OCI-LY3 (cell line): ENCODE results near the gene PPP4R1.

Source experiments
- H2AFZ ChIP-seq: fragments of 200-600, 300-600 bp; shearing (Covaris generic); 2 replicates; pipeline ENCODE4 v1.6.0; 2014; ENCODE audit warnings: antibody characterized with exemption, low read depth, low read length
- H3K27ac ChIP-seq: fragments of 200-600, 300-600 bp; sonication (generic); 2 replicates; pipeline ENCODE4 v1.5.1; 2014; ENCODE audit warnings: mild to moderate bottlenecking, low read length, moderate library complexity, mixed read lengths
- H3K27me3 ChIP-seq: fragments of 200-600, 300-600 bp; sonication (generic); 2 replicates; pipeline ENCODE4 v1.6.1; 2014; ENCODE audit warnings: low read depth, low read length, mixed read lengths
- H3K36me3 ChIP-seq: fragments of 200-600, 300-600 bp; sonication (generic); replicated peaks from 2 replicates; pipeline ENCODE3; 2014; ENCODE audit warnings: low read depth, low read length, mixed read lengths
- H3K4me1 ChIP-seq: fragments of 300-600, 200-600 bp; sonication (generic); 2 replicates; pipeline ENCODE4 v1.6.1; 2014; ENCODE audit warnings: low read length, mixed read lengths
- H3K4me2 ChIP-seq: fragments of 200-600, 300-600 bp; sonication (generic); 2 replicates; pipeline ENCODE4 v1.6.1; 2014; ENCODE audit warnings: low read length, mixed read lengths
- H3K4me3 ChIP-seq: fragments of 300-600, 200-600 bp; sonication (generic); 2 replicates; pipeline ENCODE4 v1.5.1; 2014; ENCODE audit warnings: antibody characterized with exemption, mild to moderate bottlenecking, low read length, moderate library complexity
- H3K79me2 ChIP-seq: fragments of 300-600, 200-600 bp; shearing (Covaris generic); 2 replicates; pipeline ENCODE4 v1.6.1; 2014; ENCODE audit warnings: mild to moderate bottlenecking, low read length, mixed read lengths
- H3K9ac ChIP-seq: fragments of 300-600, 200-600 bp; shearing (Covaris generic); 2 replicates; pipeline ENCODE4 v1.6.0; 2014; ENCODE audit warnings: mild to moderate bottlenecking, low read length, moderate library complexity
- H3K9me3 ChIP-seq: fragments of 200-600, 300-600 bp; shearing (Covaris generic); 2 replicates; pipeline ENCODE4 v1.6.1; 2014; ENCODE audit warnings: low read length, mixed read lengths; ENCODE audit not compliant: insufficient read depth
- H4K20me1 ChIP-seq: fragments of 200-600, 300-600 bp; sonication (generic); 2 replicates; pipeline ENCODE4 v1.6.1; 2016; ENCODE audit warnings: low read length, mixed read lengths; ENCODE audit not compliant: insufficient read depth
- CTCF ChIP-seq: fragments of 200-600, 300-600 bp; sonication (generic); IDR thresholded peaks from 2 replicates; pipeline ENCODE4 v1.5.1; 2014; ENCODE audit warnings: antibody characterized with exemption, low read length, low read depth
- EZH2phosphoT487 ChIP-seq: fragments of 200-600 bp; shearing (Covaris generic); IDR thresholded peaks from 2 replicates; pipeline ENCODE4 v1.6.1; 2018; ENCODE audit warnings: antibody characterized with exemption, mixed run types, low read depth

Gene PPP4R1

DNA sequence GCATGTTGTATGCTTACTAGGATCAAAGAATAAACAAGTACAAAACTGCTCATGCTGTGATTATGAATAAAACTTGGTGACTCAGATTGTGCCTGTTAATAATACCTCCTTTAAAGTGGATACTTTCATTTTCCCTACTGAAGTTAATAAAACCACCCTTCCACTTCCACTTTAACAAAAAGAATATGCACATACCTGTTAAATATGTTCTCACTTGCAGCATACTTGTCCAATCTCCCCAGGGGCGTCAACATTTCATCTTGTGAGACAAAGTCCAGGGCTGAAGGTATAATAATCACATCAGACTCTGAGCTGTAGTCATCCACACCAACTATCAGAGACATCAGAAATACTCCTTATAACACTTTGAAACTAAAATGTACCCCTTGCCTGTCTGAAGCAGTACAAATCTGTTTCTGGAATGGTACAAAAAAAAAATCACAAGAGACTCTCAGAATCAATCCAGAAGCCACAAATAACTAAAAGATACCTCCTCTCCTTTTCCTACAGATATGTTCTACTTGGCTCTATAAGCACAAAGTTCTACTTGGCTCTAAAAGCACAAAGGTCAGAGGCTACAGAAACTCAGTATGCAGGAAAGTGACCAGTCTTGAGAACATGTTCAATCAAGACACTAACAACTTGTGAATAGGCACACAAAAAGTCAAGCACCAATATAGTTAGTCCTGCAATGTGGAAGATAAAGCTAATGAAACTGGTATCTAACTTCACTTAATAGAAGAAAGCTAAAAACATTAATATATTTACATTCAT, 19.3 kb downstream of the PPP4R1 start:
- Histone ChIP-seq H3K27me3 (no peaks in the 10 kb centered on the region), H3K27ac (no peak overlapping the region), H3K79me2 (peaks cover 44% of the 10 kb centered on the region), H3K4me3 (no peak overlapping the region), H3K9ac (no peak overlapping the region), H2AFZ (no peak overlapping the region), H3K4me1 (peaks cover 15% of the 10 kb centered on the region), H3K9me3 (peaks cover 9% of the 10 kb centered on the region; the same call in 1 of the 2 replicates), H3K4me2 (peak overlapping the region; percentile 38), H3K36me3 (peaks cover 14% of the 10 kb centered on the region), H4K20me1 (peaks cover 25% of the 10 kb centered on the region)
- TF ChIP-seq EZH2phosphoT487 (no peak), CTCF (no peak)

DNA sequence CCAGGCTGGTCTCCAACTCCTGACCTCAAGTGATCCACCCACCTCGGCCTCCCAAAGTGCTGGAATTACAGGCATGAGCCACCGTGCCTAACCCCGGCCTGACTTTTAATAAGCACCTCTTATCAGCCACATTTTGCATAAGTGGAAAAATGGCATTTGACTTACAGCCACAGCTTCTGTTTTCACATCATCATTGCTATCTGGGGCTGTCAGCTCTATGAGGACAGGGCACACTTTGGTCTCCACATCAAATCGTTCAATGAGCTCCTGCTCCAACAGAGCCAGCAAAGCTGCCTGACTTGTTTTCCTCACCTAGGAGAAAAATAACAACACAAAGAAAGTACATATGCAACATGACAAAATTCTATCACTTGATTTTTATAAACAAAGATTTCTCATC, 26.4 kb downstream of the PPP4R1 start:
- Histone ChIP-seq H3K36me3 (peaks cover 18% of the 10 kb centered on the region), H3K79me2 (no peaks in the 10 kb centered on the region), H4K20me1 (no peaks in the 10 kb centered on the region)

DNA sequence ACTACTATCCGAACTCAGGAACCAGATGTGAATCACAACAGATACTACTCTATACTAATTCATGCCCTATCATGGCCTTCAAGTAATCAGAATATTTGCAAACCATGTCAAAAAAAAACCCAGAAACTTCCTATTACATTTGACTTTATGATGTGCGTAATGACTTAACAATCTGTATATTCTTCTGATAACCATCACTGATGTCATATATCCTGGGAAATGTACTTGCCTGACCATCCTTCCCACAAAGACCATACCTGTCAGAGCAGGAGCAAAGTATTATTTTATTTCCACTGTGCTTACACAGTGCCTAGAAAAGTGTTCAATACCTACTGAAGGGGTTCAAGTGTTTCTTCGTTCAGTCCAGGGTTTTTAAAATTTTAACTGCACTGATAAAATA, 27.5 kb downstream of the PPP4R1 start:
- Histone ChIP-seq H3K4me1 (no peaks in the 10 kb centered on the region), H3K9me3 (no peaks in the 10 kb centered on the region), H3K27ac (no peak overlapping the region), H3K9ac (no peak overlapping the region), H3K79me2 (no peaks in the 10 kb centered on the region), H3K36me3 (peaks cover 27% of the 10 kb centered on the region), H3K4me3 (no peak overlapping the region), H3K27me3 (no peaks in the 10 kb centered on the region), H3K4me2 (no peak overlapping the region), H2AFZ (no peak overlapping the region), H4K20me1 (no peaks in the 10 kb centered on the region)
- TF ChIP-seq EZH2phosphoT487 (no peak), CTCF (no peak)

More for the DNA sequence above, 26.4 kb downstream of the PPP4R1 start:
- no peak overlapping the region for H3K4me3 ChIP-seq
- no peak overlapping the region for H2AFZ ChIP-seq
- H3K9ac ChIP-seq: no peak overlapping the region
- TF ChIP-seq EZH2phosphoT487 (no peak), CTCF (no peak)
- H3K4me2 ChIP-seq: no peak overlapping the region
- no peaks in the 10 kb centered on the region for H3K4me1 ChIP-seq
- H3K27me3 ChIP-seq: no peaks in the 10 kb centered on the region
- H3K27ac ChIP-seq: no peak overlapping the region
- no peaks in the 10 kb centered on the region for H3K9me3 ChIP-seq

- Histone ChIP-seq H3K36me3 (peaks cover 32% of the 10 kb centered on the region), H2AFZ (no peak overlapping the region), H3K4me1 (no peaks in the 10 kb centered on the region), H3K79me2 (no peaks in the 10 kb centered on the region), H3K9ac (no peak overlapping the region), H4K20me1 (no peaks in the 10 kb centered on the region), H3K4me3 (no peak overlapping the region), H3K27me3 (no peaks in the 10 kb centered on the region), H3K9me3 (no peaks in the 10 kb centered on the region), H3K27ac (no peak overlapping the region), H3K4me2 (no peak overlapping the region)
- no peak for TF ChIP-seq EZH2phosphoT487
- no peak for TF ChIP-seq CTCF
Observed at GRCh38 chr18:9581667-9582066, 32.7 kb downstream of the PPP4R1 start.
